Colonic mucosa (tissue), 4 donors: Measurements from ENCODE around the gene PRXL2C. TPM values are rescaled to one million over a fixed set of nuclear protein-coding genes. Genes with fewer than 3 reads are reported as not detected.
"Not testable (repeated sequence)": the region's sequence is repeated elsewhere in the genome, so short reads cannot be mapped to it uniquely, and the experiment has no call there.

Experiments used
- DNase-seq: peaks from one replicate; pipeline ENCODE4 v3.0.0-alpha.2; 2020
- H3K27ac ChIP-seq: fragments of 200-600 bp; one replicate; pipeline ENCODE4 v1.8.0; 2021
- H3K27me3 ChIP-seq: fragments of 200-600 bp; one replicate; pipeline ENCODE4 v1.8.0; 2021
- H3K36me3 ChIP-seq: fragments of 200-600 bp; one replicate; pipeline ENCODE4 v1.8.0; 2021
- H3K4me1 ChIP-seq: fragments of 200-600 bp; one replicate; pipeline ENCODE4 v1.8.0; 2021; ENCODE audit warnings: mild to moderate bottlenecking
- H3K4me3 ChIP-seq: fragments of 200-600 bp; one replicate; pipeline ENCODE4 v1.8.0; 2021
- H3K9ac ChIP-seq, 2 donors: one replicate each; pipeline ENCODE4 v1.7.0; 2013; ENCODE audit warnings: control low read depth in 2 of 2, low read depth in 2 of 2, low read length in 2 of 2
- H3K9me3 ChIP-seq: fragments of 200-600 bp; one replicate; pipeline ENCODE4 v1.8.0; 2021
- intact Hi-C: fragments of 100-400 bp; cut with DNase I; formaldehyde crosslinking; loops from one replicate; pipeline ENCODE4 v1.14.1; 2022
- total RNA-seq, 2 donors: library from RNA; stranded (reverse); fragmentation: NEBNext Ultra II Directional in 1 of 2; extraction: Animal tissue kit (Norgen Biotek cat#: 25700) in 1 of 2; gene quantifications; one replicate each; pipeline ENCODE4 v1.2.1, GENCODE V29; 2021
- TF ChIP-seq, protein P1 (sequence below): fragments of 200-600 bp; IDR thresholded peaks from one replicate; pipeline ENCODE4 v1.8.0; 2022; ENCODE audit warnings: antibody characterized with exemption, mild to moderate bottlenecking
- donor health status: healthy.
- donor health status: DM: no; HTN: no; CAD: no.
- donor health status: DM: no; HTN: no; CAD: no.

Gene PRXL2C, protein sequence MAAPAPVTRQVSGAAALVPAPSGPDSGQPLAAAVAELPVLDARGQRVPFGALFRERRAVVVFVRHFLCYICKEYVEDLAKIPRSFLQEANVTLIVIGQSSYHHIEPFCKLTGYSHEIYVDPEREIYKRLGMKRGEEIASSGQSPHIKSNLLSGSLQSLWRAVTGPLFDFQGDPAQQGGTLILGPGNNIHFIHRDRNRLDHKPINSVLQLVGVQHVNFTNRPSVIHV
- 1 to 10 TPM; 2.6 to 6.6 TPM for total RNA-seq

DNA sequence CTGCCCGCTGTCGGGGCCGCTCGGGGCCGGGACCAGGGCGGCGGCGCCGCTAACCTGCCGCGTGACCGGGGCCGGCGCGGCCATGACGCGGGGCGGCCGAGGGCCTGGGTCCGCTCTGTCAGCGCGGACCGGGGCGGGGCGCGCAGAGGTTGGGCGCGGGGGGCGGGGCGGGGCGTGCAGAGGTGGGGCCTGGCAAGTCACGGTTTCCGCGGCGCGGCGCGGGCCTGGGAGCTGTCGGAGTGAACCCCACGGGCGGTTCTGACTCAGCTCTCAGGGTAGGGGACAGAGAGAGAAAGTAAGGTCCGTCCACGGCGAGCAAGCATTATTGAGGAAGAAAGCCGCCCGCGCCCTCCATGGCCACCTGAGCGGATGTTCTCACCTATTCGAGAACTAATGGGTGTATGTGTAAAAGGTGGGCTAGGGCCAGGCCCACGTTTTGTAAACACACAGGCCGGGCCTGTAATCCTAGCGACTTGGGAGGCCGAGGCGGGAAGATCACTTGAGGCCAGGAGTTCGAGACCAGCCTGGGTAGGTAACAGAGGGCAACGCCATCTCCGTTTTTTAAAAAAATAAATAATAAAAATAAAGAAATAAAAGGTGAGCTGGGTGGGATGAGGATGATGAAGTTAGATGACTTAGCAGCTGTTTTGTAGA lies at the start of gene PRXL2C:
Gene PRXL2C (minus strand): TSS at position 120 of the 654 bp plus-strand sequence. CDS start 36 bp downstream, at position 84.
- Histone ChIP-seq H3K9ac (peak within 1 kb of the TSS; percentile 46 to 87), H3K4me3 (peak within 1 kb of the TSS; percentile 60), H3K36me3 (no peaks in the 10 kb centered on the region), H3K27me3 (no peaks in the 10 kb centered on the region), H3K27ac (peak within 1 kb of the TSS; percentile 83), H3K9me3 (no peaks in the 10 kb centered on the region), H3K4me1 (no peaks in the 10 kb centered on the region)
- intact Hi-C loops, result no loop called here
- DNase-seq, result peak; percentile 89
- TF ChIP-seq, protein P1, sequence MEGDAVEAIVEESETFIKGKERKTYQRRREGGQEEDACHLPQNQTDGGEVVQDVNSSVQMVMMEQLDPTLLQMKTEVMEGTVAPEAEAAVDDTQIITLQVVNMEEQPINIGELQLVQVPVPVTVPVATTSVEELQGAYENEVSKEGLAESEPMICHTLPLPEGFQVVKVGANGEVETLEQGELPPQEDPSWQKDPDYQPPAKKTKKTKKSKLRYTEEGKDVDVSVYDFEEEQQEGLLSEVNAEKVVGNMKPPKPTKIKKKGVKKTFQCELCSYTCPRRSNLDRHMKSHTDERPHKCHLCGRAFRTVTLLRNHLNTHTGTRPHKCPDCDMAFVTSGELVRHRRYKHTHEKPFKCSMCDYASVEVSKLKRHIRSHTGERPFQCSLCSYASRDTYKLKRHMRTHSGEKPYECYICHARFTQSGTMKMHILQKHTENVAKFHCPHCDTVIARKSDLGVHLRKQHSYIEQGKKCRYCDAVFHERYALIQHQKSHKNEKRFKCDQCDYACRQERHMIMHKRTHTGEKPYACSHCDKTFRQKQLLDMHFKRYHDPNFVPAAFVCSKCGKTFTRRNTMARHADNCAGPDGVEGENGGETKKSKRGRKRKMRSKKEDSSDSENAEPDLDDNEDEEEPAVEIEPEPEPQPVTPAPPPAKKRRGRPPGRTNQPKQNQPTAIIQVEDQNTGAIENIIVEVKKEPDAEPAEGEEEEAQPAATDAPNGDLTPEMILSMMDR, result no peak

DNA sequence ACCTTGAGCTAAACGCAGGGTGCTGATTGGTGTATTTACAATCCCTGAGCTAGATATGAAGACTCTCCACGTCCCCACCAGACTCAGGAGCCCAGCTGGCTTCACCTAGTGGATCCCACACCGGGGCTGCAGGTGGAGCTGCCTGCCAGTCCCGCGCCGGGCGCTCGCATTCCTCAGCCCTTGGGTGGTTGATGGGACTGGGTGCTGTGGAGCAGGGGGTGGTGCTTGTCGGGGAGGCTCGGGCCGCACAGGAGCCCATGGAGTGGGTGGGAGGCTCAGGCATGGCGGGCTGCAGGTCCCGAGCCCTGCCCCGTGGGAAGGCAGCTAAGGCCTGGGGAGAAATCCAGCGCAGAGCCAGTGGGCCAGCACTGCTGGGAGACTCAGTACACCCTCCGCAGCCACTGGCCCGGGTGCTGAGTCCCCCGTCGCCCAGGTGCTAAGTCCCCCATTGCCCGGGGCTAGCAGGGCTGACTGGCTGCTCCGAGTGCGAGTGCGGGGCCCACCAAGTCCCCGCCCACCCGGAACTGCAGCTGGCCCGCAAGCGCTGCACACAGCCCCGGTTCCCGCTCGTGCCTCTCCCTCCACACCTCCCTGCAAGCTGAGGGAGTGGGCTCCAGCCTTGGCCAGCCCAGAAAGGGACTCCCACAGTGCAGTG lies 45.7 kb upstream of the PRXL2C start:
- DNase-seq, H3K27ac ChIP-seq, intact Hi-C loops, H3K9ac ChIP-seq, H3K4me3 ChIP-seq, H3K4me1 ChIP-seq, H3K27me3 ChIP-seq, H3K36me3 ChIP-seq, H3K9me3 ChIP-seq: not testable (repeated sequence)

DNA sequence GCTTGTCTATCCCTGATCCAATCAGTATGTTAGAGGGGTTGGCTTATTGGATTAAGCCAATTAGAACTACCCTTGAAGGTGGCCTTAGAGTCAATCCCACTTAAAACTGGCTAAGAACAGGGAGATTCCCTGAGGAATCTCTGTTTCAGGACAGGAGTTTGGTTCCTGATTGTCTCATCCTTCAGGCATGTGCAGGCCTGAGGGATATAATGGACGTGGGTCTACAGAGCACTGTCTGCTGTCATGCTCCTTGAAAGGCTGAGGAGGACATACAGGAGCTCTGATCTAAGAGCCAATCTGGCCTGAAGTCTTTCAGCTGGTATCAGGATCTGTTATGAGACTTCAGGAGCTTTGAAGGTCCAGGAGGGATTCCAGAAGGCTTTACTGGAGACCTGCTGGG lies 36.2 kb upstream of the PRXL2C start:
- intact Hi-C loops, result no loop called here
- Histone ChIP-seq H3K27me3 (no peaks in the 10 kb centered on the region), H3K9me3 (no peaks in the 10 kb centered on the region), H3K27ac (no peak overlapping the region), H3K4me3 (no peak overlapping the region), H3K9ac (no peak overlapping the region), H3K4me1 (no peaks in the 10 kb centered on the region), H3K36me3 (no peaks in the 10 kb centered on the region)
- TF ChIP-seq, protein P1, result no peak
- no peak for DNase-seq

DNA sequence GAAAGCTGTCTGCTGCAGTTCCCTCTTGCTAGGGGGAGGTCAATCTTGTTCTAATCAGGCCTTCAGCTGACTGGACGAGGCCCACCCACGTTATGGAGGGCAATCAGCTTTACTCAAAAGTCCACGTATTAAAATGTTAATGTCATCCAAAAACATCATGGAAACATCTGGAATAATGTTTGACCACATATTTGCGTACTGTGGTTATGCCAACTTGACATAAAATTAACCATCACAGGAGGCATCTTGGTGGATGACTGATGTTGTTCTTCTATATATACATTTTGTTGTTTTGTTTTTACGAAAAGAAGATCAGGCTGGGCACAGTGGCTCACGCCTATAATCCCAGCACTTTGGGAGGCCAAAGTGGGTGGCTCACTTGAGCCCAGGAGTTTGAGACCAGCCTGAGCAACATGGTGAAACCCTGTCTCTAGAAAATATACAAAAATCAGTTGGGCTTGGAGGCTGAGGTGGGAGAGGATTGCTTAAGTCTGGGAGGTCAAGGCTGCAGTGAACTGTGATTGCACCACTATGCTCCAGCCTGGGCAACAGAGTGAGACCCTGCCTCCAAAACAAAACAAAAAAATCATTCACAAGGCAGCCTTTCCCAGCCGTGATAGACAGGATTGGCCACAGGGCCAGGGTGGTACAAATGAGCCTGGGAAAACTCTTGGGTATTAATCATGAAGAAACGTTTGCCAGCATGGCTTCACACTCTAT lies 33.8 kb upstream of the PRXL2C start:
- intact Hi-C loops, result loop anchor here (5.0 kb wide), 1 partner anchor 163 kb away; the partner anchor contains the start of gene ZNF782
- Histone ChIP-seq H3K9ac (no peak overlapping the region), H3K27me3 (no peaks in the 10 kb centered on the region)

DNA sequence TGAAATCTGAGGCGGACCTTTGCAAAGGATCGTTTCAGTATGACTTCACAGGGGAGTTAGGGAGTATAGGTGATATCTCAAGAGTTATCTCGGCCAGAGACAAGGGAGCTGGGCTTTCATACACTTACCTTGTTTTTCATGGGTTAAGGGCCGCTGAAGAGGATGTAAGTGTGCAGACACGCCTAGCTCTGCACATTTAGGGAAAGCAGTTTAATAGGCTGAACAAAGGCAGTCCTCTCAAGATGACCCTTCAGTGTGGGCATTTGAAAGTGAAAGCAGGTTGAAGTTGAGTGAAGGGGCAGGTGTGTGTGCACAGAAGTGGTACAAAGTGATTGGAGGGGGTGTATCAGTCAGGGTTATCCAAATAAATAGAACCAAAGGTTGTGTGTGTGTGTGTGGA lies 33.1 kb upstream of the PRXL2C start:
- Histone ChIP-seq H3K27ac (no peak overlapping the region), H3K27me3 (no peaks in the 10 kb centered on the region), H3K9me3 (no peaks in the 10 kb centered on the region), H3K4me3 (no peak overlapping the region), H3K4me1 (no peaks in the 10 kb centered on the region), H3K36me3 (no peaks in the 10 kb centered on the region), H3K9ac (no peak overlapping the region)
- TF ChIP-seq, protein P1, result no peak
- intact Hi-C loops, result loop anchor here (5.0 kb wide), 1 partner anchor 164 kb away; the partner anchor contains the start of gene ZNF782
- DNase-seq, result no peak

More for the DNA sequence above, 33.8 kb upstream of the PRXL2C start:
- H3K27ac ChIP-seq, result no peak overlapping the region
- no peaks in the 10 kb centered on the region for H3K9me3 ChIP-seq
- no peak for DNase-seq
- no peaks in the 10 kb centered on the region for H3K36me3 ChIP-seq
- TF ChIP-seq, protein P1, result no peak
- H3K4me3 ChIP-seq, result no peak overlapping the region
- H3K4me1 ChIP-seq, result no peaks in the 10 kb centered on the region
